Epithelial cell of proximal tubule (primary cell): ENCODE results near the gene BCL10. TPM values are rescaled to one million over a fixed set of nuclear protein-coding genes. Genes with fewer than 3 reads are reported as not detected.

Source experiments
- DNase-seq: peaks from one replicate; pipeline ENCODE4 v3.0.0-alpha.2; 2011; ENCODE audit warnings: low read depth
- H3K4me3 ChIP-seq: 2 replicates; pipeline ENCODE4 v1.5.1; 2011; ENCODE audit warnings: low read depth, mild to moderate bottlenecking, low read length
- total RNA-seq: library from RNA; depleted of rRNA; stranded (reverse); fragments of >200 nt; gene quantifications from 2 replicates; pipeline ENCODE4 v1.2.3, GENCODE V29; 2015
- TF ChIP-seq, protein P1 (sequence below): conservative IDR thresholded peaks from 2 replicates; pipeline ENCODE4 v1.5.1; 2012; ENCODE audit warnings: low read depth, mild to moderate bottlenecking, low read length

The BCL10 gene
- total RNA-seq, 1 donor from 2014 or later = 87.9 TPM

- TF ChIP-seq, protein P1, sequence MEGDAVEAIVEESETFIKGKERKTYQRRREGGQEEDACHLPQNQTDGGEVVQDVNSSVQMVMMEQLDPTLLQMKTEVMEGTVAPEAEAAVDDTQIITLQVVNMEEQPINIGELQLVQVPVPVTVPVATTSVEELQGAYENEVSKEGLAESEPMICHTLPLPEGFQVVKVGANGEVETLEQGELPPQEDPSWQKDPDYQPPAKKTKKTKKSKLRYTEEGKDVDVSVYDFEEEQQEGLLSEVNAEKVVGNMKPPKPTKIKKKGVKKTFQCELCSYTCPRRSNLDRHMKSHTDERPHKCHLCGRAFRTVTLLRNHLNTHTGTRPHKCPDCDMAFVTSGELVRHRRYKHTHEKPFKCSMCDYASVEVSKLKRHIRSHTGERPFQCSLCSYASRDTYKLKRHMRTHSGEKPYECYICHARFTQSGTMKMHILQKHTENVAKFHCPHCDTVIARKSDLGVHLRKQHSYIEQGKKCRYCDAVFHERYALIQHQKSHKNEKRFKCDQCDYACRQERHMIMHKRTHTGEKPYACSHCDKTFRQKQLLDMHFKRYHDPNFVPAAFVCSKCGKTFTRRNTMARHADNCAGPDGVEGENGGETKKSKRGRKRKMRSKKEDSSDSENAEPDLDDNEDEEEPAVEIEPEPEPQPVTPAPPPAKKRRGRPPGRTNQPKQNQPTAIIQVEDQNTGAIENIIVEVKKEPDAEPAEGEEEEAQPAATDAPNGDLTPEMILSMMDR = no peak
- no peak overlapping the region for H3K4me3 ChIP-seq
- DNase-seq = no peak
Measured at GRCh38 chr1:85319931-85320330, 43.5 kb upstream of the BCL10 start.

- TF ChIP-seq, protein P1 = no peak
- no peak for DNase-seq
- H3K4me3 ChIP-seq = no peak overlapping the region
Measured at GRCh38 chr1:85319491-85319890, 43.1 kb upstream of the BCL10 start.

DNA sequence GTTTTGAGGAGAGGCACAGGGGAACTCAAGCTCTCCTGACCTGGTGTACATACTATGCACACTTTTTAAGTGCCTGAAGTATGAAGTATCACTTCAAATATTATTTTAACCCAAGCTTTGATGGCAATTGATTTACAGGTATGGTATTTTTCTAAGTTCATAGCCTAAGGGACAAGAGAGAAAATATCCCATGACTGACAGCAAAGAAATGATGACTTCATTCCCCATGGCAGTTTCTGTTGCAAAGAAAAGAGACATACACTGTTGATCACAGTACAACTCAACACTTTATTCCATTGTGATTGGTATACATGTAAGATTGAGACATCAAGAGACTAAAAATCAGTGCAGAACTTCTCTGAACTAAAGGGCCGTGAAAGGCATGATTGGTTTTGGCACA, 41.8 kb upstream of the BCL10 start:
- TF ChIP-seq, protein P1 = no peak
- DNase-seq = no peak
- no peak overlapping the region for H3K4me3 ChIP-seq

- TF ChIP-seq, protein P1 = no peak
- no peak for DNase-seq
- no peak overlapping the region for H3K4me3 ChIP-seq
Measured at GRCh38 chr1:85317560-85317959, 41.1 kb upstream of the BCL10 start.

DNA sequence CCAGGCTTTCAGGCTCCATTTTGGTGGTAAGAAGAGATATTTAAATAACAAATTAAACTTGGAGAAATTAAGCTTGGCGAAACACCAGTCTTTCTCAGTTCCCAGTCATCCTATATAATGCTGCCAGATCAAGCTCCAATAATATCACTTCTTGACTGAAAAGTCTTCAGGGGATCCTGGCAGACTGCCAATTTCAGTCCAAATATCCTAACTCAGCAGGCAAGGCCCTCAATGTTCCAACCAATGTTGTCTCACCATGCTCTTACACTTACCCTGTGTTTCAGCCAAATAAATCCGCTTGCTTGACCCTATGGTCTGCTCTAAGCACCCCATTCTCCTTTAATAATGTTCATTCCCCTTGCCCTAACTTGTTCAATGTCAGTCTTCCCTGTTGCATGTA, 39.9 kb upstream of the BCL10 start:
- H3K4me3 ChIP-seq = no peak overlapping the region
- no peak for DNase-seq
- TF ChIP-seq, protein P1 = no peak

DNA sequence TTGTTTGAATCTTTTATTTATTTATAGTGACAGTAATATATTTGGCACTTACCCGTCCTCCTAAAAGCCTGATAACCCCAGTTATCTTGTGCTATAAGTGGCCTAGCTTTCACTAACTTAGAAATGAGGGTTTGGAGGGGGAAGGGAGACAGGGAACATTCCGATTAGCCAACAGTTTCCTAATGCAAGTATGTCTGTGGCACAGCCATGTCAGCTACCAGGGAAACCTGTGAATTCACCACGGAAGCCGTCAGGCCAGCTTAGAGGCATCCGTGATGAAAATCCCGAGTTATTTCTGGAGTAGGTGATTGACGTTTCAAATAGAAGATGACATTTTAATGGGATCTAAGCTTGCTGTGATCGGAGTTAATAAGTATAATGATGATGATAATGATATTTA, 39.4 kb upstream of the BCL10 start:
- TF ChIP-seq, protein P1 = no peak
- no peak overlapping the region for H3K4me3 ChIP-seq
- DNase-seq = no peak

DNA sequence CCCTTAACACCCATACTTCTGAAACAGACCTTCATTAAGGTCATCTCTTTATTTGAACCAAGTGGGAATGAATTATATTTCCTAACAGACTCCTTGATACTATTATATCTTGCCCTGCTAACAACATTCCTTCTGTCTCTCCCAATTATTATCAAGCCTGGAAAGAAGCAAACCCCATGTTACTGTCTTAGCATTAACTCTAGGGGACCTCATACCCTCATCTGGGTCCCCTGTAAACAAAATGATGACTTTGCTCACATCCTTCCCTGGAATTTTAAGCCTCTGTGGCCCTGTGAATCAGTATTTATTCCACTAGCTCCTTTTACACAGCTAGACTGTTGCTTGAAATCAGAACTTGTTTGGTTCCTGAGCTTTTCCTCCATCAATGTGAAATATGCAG, 38.3 kb upstream of the BCL10 start:
- no peak for DNase-seq
- H3K4me3 ChIP-seq = no peak overlapping the region
- TF ChIP-seq, protein P1 = no peak
